Fibroblast of lung (primary cell): ENCODE measurements around the gene RBAK.
"Not testable (repeated sequence)": the region's sequence is repeated elsewhere in the genome, so short reads cannot be mapped to it uniquely, and the experiment has no call there.

ENCODE experiments used
- EZH2 ChIP-seq: IDR thresholded peaks from 2 replicates; pipeline ENCODE4 v1.5.1; 2012; ENCODE audit warnings: low read length, control low read depth, mild to moderate bottlenecking; ENCODE audit errors: missing control alignments
- TF ChIP-seq, protein P1 (sequence below), 2 donors: IDR thresholded peaks in 1 of 2; conservative IDR thresholded peaks in 1 of 2; 1 replicate in 1 of 2; 2 replicates in 1 of 2; pipeline ENCODE4 v1.5.1; 2011 to 2012; ENCODE audit warnings: low read length in 2 of 2, control low read depth in 1 of 2, inconsistent platforms in 1 of 2, low read depth in 1 of 2, mild to moderate bottlenecking in 1 of 2

DNA sequence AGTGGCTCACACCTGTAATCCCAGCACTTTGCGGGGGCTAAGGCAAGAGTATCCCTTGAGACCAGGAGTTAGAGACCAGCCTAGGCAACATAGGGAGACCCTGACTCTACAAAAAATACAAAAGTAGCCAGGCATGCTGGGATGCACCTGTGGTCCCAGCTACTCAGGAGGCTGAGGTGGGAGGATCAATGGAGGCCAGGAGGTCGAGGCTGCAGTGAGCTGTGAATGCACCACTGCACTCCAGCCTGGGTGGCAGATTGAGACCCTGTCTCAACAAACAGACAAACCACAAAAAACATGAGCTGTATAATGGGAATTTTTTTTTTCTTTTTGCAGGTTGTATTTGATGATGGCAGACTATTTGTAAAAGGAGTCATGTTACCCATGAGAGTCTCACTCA lies 1.5 kb downstream of the RBAK start:
- TF ChIP-seq, protein P1, sequence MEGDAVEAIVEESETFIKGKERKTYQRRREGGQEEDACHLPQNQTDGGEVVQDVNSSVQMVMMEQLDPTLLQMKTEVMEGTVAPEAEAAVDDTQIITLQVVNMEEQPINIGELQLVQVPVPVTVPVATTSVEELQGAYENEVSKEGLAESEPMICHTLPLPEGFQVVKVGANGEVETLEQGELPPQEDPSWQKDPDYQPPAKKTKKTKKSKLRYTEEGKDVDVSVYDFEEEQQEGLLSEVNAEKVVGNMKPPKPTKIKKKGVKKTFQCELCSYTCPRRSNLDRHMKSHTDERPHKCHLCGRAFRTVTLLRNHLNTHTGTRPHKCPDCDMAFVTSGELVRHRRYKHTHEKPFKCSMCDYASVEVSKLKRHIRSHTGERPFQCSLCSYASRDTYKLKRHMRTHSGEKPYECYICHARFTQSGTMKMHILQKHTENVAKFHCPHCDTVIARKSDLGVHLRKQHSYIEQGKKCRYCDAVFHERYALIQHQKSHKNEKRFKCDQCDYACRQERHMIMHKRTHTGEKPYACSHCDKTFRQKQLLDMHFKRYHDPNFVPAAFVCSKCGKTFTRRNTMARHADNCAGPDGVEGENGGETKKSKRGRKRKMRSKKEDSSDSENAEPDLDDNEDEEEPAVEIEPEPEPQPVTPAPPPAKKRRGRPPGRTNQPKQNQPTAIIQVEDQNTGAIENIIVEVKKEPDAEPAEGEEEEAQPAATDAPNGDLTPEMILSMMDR (conservative IDR thresholded peaks at IDR 0.05 in 1 of 2, IDR thresholded peaks at IDR 0.05 in 1 of 2; ENCODE audit: low read depth in 1 of 2, low read length in 2 of 2) = not testable (repeated sequence)
- TF ChIP-seq EZH2 = not testable (repeated sequence)
